CD4-positive, alpha-beta T cell treated with Interleukin-21 for 1 hour (primary cell): ENCODE measurements around the gene ATXN7L2.

Source experiments
- DNase-seq: peaks from one replicate; pipeline ENCODE4 v3.0.0-alpha.2; 2020

Gene ATXN7L2

DNA sequence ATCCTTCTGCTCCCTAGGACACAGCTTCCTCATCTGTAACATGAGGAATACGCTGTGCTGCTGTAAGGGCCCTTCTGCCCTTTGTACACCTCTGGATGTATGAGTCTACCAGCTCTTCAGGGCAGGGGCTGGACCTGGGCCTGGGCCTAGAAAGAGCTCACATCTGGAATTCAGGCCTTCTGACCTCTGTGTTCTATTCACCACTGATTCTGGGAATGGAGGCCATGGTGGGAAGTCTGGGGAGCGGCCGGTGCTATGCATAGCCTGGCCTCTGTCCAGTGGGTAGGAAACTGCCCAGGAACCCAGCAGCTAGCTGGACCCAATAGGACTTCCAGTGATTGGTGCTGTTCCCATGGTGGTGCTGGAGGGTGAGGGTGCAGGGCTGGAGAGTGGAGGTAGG, 45.0 kb downstream of the ATXN7L2 start:
- no peak for DNase-seq

DNA sequence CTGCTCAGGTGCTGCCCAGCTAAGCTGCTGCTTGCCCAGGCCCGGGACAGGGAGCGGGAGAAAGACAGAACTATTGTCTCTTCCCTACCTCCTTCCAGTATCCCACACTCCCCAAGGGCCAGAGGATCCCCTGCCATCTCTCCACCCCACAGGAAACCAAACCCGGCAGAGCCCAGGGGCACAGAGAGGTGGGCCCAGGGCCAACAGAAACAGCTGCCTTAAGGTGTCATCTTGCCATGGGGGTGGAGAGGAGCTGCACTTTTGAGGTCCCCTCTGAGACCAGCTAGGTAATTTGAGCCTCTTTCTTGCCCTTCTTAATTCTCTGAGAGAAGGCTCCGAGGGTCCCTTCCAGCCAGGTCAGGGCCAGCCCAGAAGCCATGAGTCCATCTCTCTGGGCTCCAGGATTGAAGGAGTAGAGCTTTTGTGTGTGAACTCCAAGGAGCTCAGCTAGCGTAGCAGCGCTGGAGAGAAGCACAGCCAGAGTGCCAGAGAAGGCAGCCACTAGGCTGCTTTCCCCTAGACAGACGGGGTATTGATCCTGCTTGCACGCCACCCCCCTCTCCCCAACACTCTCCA, 46.3 kb downstream of the ATXN7L2 start:
- DNase-seq, result no peak

DNA sequence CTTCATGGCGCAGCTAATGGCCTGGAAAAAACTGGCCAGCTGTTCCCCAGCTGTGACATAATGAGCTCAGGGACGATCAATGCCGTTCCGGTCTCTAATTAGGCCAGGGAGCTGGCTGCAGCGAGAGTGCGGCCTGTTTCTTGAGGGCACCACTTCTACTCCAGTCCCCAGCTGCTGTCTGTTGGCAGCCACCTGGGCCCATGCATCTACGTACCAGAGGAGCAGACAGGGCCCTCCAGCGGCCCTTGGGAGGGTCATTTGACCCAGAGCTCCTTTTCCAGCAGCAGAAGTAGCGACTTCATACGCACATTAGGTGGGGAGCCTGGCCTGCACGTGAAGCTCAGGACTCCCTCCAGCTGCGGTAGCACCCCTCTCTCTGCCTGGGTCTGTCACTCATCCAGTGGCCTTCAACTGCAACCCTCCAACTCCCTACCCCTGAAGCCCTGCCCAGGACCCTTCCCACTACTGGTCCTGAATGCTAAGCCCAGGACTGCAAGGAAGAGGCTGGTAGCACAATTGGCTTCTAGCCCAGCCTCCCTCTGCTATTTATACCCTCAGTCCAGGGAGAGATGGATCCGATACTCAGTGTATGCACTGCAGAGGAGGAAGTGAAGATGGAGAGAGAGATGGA, 46.9 kb downstream of the ATXN7L2 start:
- no peak for DNase-seq

DNA sequence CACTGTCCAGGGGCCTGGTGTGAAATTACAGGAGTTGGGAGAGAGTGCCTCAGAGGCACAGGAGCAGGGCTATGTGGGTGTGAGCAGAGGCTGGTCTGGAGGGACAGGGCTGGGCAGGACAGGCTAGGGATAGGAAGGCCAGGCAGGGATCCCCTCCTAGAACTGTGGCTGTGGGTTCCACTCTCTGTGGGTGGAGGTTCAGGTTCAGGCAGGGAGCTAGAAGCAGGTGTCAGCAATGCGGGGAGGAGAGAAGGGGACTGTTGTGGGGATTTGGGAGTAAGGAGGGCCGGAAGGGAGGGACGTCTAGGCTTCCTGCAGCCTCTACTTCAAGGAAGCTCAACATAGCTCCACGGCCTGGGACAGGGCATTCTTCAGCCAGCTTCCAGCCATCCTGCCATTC, 47.7 kb downstream of the ATXN7L2 start:
- no peak for DNase-seq

DNA sequence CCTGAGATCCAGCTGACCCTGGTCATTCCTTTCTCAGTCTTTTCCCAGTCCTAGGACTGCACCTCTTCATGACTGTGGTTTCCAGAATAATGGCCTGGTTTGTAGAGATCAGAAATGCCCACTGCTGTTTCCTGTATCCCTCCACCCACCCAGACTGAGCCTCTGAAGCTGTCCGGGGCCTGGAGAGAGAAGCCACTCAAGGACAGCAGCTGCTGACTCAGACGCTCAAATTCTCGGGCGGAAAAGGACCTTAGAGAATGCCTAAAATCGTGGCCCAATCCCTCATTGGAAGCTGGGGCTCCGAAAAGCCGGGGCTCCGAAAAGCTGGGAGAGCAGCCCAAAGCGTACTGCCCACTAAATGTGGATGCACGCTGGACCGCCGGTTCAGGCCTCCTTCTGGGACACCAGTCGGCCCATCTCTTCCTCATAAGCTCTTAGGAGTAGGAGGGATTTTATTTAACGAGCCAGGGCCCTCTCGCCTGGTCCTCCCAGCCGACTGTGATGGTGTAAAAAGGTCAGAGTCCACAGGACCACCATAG, 48.2 kb downstream of the ATXN7L2 start:
- DNase-seq, result no peak

DNA sequence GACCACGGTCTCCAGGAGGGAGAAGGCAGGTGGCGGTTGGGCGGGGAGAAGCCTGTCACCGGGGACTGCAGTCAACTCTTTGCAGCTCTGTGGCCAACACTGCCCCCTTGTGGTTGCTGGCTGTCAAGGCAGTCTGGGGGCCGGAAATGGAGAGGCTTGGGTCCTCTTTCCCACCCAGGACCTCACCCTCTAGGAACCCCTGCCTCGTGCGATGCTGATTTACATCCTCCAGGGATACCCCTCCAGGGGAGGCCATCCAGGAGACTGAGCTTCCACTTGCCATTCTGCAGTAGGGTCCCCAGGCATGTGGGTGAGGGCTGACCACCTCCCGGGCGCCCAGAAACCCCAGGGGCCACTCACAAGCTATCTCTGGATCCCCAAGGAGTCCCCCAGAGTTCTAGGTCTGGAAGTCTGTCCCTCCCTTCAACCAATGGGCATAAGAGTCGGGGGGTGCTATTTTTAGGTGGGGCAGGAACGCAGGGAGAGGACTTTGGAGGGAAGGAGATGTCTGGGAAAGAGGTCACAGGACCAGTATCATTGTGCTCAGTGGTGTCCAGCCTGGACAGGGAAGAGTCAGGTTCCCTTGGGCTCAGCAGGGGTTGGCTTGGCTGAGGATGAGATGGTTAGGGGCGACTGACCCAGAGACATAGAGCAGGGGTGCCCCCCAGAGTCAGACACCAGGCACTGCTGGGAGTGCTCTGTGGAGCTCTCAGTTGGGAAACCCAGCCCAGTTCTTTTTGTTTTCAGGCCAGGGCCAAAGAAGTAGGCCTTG, 48.8 kb downstream of the ATXN7L2 start:
- DNase-seq, result peak; percentile 91

DNA sequence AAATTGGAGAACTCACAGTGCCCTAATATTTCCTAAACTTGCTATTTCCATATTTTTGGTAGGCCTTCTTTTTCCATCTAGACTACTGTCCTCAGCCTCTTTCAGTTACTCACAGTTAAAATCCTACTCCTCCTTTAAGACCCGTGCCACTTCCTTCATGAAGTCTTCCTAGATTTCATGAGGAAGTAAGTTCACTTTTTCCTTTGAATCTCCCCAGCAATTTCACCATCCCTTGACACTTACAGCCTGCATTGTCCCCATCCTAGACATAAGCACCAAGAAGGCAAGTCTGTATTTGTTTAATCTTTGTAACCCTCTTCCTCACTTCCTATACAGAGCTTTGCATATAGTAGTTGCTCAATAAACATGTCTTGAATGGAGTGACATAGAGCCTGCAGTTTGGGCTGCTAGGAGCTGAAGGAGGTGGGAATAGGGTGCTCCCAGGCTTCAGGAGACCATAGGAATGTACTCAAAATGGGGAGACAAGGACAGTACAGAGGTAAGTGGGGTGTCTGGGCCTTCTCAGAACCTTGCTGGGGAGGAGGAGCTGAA, 50.7 kb downstream of the ATXN7L2 start:
- no peak for DNase-seq

DNA sequence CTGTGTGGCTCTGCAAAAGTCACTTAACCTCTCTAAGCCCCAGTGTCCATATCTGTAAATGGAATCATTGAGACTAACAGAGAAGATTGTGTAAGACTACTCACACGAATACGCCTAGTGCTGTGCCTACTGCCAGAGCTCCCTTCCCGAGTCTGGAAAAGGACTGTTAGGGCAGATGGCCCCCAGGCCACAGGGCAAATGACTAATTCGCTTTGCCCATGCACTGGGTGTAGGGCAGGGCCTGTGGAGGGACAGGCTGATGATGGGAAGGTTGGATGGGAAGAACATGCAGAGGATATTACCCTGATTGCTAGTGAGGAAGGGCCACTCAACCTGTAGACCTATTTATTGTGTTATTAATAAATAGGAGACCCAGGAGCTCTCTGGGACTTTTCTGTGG, 51.8 kb downstream of the ATXN7L2 start:
- DNase-seq, result no peak

DNA sequence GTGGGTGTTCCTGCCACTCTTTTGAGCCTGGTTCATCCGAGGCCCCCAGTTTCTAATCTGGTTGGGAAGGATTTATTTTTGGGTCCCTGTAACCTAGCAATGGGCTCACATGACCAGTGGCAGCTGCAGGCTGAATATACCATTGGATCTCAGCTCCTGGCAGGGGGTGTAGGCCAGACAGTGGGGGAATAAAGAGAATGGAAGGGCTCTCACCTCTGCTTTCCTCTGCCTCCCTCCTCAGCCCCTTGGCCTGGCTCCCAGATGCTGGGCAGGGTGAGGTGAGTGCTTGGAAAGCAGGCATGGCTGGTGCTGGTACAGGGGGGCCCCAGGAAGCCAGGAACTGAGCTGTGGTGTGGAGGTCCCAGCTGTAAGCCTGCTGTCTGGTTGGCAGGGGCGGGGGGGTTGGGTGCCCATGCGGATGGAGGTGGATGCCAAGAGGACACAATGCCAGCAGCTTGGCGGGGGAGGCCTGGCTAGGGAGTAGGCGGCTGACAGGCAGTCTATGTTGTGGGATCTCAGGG, 52.3 kb downstream of the ATXN7L2 start:
- no peak for DNase-seq

DNA sequence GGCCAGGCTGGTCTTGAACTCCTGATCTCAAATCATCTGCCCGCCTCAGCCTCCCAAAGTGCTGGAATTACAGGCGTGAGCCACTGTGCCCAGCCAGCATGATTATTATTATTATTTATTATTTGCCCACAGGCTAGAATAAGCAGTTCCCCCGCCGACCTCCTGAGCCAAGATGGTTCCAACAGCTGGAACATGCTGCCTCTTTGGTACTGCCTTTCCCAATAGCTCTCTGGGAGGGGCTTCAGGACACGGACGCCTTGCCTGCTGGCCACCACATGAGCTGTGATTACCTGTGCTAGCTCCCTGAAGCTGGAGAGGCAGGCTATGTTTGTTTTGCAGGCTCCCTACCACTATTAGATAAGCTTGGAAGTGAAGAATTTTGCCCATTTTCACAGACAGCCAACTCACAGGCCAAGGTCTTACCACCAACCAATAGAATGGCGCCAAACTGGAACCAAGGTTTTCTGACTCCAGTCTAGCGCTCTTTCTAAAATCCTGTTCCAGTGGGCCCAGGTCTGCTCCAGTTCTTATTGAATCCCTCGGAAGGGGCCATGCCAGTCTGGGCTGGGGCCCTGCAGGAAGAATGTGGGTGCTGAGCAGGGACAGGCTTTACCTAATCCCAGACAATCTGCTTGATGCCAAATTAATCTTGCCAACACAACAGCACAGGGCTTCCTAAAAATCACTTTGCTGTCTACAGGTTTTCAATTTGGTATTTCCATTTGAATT, 53.9 kb downstream of the ATXN7L2 start:
- no peak for DNase-seq

DNA sequence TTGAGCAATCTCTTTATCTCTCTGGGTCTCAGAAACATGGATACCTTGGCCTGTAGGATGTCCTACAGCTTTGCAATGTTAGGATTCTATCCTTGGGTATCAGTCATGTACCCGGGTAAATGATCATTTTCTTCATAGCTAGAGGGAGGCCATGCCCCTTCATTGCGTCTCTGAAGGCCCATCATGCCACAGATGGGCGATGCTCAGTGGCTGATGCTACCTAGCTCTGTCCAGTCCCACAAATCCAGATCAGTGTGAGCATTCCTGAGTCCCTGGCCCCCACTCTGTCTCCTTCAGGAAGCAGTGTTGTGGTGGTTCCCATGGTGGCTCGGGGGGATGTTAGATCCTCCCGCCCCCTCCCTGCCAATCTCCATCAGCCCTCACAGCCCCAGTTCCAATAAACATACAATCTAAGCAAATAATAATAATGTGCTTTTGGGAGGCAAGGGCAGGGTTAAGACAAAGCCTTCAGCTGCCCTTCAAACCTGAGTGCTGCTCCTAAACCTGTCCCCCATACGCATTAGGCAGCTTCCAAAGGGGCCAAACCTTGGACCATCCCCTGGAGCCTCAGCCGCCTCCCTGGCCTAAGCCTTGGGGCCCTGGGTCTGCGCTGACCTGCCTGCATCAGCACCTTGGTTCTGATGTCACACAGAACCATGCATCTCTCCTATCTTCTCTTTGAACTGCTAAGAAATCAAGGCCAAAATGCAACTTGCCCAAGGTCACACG, 55.3 kb downstream of the ATXN7L2 start:
- DNase-seq, result no peak

DNA sequence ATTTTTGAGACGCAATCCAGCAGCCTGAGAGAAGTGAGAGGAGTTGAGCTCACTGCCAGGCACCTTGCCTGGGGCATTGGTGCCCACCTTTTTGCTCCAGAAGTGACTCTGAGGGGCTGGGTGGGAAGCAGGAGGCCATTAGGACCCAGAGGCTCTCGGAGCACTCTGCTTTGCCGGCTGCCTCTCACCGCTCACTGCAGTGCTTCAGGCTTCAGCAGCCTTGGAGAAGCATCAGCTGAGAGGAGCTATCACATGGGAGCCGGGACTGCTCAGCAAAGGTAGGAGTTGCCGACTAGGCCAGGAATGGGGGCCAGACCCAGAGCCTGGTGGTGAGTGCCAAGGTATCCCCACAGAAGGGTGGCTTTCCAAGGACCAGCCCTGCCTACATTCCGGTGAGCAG, 56.0 kb downstream of the ATXN7L2 start, which contains the start of gene GPR61:
Gene GPR61, plus strand, starts transcription at position 197 of the 400 bp plus-strand sequence. CDS start 3,151 bp downstream, outside the sequence.
- DNase-seq, result no peak

DNA sequence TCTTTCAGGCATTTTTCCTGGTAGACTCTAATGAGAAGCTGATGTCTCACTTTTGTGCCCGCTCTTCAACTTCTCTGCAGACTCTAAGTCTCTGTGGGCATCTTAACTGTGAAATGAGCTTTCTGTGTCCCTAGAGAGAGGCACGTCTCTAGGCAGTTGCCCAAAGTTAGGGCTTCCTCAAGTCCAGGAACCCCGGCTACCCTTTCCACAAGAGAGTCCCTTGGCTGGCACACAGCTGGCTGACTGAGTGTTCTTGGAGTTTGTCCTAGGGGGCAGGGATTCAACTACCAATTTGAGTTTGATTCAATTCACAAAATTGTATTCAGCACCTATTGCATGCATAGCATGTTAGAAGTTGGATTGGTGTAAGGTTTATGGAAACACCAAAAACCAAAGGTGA, 57.4 kb downstream of the ATXN7L2 start:
- DNase-seq, result no peak
